ENCODE data around the gene HECTD4.
A peak's percentile ranks its signal among the peaks of the same experiment; 100 is the strongest.
"Not testable (repeated sequence)": the region's sequence is repeated elsewhere in the genome, so short reads cannot be mapped to it uniquely, and the experiment has no call there.

The HECTD4 gene

DNA sequence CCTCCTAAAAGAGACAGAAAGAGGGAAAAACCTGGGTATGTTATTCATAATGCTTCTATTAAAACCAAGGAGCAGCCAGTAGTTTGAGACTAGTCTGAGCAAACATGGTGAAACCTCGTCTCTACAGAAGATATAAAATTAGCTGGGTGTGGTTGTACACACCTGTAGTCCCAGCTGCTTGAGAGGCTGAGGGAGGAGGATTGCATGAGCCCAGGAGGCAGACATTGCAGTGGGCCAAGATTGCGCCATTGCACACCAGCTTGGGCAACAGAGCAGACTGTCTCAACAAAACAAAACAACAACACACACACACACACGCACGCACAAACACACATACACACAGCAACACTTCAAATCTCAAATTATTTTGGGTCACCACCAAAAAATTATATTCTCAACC is 27.8 kb downstream of the HECTD4 start:
- no peak for DNase-seq (ENCODE audit: low read depth)

DNA sequence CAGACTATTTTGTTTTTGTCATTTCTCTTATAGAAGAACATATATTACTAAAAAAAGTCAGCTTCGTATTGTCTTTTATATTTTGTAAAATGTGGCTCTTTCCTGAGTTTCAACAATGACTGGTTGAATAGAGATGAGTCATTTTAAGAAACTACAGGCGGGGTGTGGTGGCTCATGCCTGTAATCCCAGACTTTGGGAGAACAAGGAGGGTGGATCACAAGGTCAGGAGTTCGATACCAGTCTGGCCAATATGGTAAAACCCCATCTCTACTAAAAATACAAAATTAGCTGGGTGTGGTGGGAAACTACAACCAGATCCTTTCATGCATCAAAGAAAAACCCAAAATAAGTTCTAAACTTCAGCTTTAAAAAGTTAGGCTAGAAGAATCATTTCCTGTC is 28.8 kb downstream of the HECTD4 start:
- peak; percentile 62 for DNase-seq (ENCODE audit: low read depth)

DNA sequence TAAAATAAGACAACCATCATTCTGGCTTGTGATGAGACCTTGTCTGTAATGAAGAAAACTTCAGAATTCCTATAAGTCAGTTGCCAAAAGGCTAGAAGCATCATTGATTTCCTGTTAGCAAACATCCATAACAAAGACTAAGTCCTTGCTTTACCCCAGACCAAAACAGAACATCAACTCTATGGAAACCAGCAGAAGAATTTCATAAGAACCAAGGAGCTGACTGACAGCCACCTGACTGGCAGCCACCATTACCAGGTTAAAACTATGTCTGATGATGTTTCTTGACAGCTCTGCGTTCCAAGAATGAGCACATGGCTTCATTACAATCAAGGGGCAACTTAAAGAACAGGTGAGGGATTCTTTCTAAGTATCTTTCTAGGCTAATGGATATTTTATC is 29.3 kb downstream of the HECTD4 start:
- DNase-seq (ENCODE audit: low read depth), result no peak

DNA sequence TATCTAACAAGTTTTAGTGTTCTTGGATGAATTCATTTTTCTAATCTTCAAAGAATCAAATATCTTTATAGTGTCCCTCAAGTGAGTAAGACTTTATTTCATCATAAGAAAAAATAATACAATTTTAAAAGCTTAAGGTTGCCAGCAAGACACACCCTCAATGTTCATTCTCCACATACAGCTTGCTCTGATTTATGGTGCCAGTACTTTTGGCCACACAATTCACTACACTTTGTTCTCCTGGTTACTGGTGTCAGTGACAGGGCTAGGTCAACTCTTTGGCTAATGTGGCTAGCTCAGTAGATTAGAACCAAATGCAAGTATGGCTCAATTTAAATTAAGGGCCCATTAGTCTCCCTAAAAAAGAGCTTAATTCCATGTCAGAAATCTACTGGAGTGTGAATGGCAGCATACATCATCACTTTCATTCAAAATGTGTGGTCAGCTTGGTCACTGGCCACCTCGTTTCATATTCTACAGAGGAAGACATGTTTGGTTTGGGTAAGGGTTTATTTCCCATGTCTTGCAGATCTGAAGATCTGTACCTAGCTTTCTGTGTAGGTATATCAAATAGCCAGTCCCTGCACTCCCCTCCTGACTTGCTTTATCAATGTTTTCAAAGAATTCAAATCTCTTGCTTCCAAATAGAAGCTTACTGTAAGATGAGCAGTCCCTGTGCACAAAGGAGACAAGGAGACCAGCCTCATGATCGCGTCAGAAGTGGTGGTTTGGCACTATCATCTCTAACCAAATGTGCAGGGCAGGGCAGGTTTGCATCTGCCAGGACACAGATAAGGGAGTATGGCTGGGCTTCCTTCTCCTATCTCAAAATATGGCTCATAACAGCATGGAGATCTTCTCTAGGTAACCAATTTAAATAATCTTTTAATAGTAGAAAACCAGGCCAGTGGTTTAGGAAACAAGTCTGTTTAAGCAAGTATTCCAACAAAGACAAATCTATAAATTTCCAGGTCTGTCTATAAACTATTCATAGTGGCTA is 31.3 kb downstream of the HECTD4 start:
- no peak for DNase-seq (ENCODE audit: low read depth)

DNA sequence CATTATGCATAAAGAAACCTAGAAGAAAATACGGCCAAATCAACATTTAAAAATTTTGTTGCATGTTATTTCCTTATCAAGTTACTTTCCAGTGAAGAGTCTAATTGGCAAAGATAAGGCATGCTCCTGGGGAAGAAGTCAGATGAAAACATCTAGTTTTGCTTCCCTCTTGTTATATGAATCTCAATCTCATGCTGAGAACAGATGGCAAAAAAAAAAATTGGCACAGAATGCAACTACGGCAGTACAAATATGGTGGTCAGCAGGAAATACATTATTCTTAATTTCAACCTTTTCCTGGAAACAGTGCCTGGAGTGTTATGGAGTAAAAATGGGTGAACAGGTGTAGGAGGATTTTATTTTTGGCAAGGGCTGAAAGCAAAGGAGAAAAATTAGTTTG is 32.8 kb downstream of the HECTD4 start:
- no peak for DNase-seq (ENCODE audit: low read depth)

DNA sequence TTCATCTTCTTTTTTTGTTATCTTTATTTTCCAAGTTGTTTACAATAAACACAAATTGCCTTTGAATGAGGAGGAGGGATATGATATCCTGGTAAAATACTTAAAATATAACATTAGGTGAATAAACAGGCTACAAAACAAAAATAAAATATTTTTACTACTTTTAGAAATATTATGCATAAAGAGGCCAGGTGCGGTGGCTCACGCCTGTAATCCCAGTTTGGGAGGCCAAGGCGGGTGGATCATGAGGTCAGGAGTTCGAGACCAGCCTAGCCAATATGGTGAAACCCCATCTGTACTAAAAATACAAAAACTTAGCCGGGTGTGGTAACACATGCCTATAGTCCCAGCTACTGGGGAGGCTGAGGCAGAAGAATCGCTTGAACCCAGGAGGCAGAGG is 33.3 kb downstream of the HECTD4 start:
- not testable (repeated sequence) for DNase-seq (ENCODE audit: low read depth)

DNA sequence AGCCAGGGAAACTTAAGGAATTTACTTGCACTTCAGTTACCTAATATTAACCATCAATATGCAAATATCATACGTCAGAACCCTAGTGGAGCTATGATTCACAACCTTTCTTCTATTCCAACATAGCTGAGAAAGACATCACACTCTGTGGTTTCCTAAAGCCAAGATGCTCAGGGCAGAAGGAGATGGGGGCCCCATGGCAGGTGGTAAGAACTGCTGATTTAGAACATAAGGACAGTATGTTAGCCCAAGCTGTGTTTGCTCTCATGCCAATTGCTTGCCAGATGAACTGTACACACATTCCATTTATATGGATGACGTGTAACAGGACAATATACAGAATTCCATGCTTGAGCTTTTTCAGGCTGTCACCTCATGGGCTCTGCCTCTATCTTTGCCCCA is 34.6 kb downstream of the HECTD4 start:
- DNase-seq (ENCODE audit: low read depth), result peak; percentile 92

DNA sequence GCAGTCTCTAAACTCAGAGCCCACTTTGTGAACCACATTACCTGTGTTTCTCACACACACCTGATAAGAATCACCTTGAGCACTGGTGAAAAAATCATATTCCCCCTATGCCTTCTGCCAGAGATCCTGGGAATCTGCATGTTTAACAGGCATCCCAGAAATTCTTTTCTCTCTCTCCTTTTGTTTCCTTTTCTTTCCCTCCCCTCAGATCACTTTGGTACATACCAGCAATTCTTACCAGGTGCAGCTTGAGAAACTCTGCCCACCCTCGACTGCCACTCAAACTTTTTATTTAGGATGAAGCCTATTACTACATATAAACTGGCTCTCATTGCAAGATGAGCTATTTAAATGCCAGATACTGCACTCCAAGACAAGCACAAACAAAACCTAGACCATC is 36.0 kb downstream of the HECTD4 start:
- no peak for DNase-seq (ENCODE audit: low read depth)

DNA sequence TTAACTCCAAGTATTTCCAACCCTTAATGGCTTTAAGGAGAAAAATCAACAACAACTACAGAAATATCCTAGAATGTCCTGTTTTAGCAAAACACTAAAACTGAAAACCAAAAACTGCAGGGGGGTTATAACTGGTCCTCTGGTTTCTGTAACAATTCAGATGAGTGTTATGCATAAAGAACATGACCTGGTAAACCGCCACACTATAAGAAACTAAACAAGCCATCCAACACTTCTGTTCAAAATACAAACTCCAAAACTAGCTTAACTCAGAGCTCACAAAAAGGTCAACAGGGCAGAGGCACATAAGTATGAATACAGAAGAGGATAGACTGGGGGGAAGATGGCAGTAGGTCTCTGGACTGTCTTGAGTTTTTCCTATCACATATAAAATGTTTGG is 38.0 kb downstream of the HECTD4 start:
- DNase-seq (ENCODE audit: low read depth), result no peak

DNA sequence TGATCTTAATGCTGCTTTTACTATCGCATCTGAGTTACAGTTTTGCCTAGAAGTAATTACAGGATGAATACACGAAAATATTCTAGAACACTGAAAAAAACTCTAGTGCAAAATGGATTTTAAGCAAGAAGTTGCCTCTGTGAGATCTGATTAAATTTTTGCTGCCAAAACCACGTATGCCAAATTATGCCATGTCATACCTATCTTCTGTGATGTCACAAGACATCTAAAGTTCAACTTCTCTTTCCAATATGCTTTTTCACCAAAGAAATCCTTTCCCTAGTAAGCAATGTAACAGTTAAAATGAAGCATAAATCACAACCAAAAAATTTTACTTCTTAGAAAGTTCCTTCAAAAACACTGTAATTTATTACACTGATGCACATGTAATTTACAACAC is 39.6 kb downstream of the HECTD4 start:
- DNase-seq (ENCODE audit: low read depth), result no peak

DNA sequence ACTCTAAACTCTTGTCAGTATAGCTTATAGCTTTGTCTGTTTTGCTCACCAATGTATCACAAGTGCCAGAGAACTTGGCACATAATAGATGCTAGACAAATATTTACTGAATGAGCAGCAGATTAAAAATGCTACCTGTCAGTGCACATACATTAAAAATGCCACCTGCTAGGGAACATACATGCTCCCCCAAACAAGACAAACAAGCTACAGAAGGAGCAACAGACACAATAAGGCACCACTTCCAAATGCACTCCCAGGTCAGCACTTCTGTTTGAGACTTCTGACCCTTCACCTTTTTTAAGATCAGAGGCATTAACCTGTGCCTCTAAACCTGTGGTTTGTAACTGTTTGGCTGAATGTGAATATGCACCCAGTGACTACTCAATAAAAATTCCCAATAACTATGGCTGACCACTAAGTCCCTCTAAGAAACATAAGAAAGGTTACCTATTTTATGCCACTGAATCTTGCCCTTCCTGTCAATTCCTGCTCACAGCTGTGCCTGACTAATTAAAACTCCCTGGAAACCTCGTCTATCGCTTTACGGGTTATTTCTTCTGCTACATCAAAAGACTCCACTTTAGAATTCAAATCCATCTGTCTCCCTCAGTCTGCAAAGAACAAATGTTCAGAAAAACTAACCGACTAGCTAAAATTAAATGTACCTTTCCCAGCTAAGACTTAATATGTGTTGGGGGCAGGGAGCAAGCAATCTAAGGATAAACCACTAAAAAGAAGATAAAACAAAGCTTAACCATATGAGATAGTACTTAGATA is 41.0 kb downstream of the HECTD4 start:
- DNase-seq (ENCODE audit: low read depth), result no peak

DNA sequence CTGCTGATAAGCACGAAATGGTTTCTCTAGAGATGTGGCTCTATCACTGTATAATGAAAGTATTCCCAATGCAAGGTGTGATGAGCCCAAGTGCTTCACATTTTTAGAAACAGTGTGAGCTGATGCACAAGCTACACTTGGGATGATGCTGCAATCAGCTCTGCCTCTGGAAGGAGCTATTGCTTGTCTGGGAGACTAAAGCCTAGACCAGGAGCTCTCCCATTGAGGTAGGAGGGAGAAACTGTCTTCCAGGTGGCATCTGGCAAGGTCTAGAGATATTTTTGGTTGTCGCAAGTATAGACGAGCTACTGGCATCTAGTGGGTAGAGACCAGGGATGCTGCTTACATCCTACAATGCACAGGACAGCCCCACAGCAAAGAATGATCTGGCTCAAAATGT is 42.0 kb downstream of the HECTD4 start:
- DNase-seq (ENCODE audit: low read depth), result no peak

DNA sequence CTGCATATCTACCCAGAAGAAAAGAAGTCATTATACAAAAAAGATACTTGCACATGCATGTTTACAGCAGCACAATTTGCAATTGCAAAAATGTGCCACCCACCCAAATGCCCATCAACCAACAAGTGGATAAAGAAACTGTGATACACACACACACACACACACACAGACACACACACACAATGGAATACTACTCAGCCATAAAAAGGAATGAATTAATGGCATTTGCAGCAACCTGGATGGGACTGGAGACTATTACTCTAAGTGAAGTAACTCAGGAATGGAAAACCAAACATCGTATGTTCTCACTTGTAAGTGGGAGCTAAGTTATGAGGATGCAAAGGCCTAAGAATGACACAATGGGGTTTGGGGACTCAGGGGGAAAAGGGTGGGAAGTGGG is 47.2 kb downstream of the HECTD4 start:
- not testable (repeated sequence) for DNase-seq (ENCODE audit: low read depth)

DNA sequence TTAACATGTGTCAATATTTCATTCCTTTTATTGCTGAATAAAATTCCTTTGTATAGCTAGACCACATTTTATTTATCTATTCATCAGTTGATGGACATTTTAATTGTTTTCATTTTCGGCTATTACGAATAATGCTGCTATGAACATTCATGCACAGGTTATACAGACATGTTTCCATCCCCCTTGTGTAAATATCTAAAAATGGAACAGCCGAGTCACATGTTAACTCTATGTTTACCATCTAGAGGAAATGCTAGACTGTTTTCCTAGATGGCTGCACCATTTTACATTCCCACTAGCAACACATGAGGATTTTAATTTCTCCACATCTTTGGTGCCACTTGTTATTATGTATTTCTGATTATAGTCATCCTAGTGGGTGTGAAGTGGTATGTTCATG is 49.2 kb downstream of the HECTD4 start:
- DNase-seq (ENCODE audit: low read depth), result no peak

DNA sequence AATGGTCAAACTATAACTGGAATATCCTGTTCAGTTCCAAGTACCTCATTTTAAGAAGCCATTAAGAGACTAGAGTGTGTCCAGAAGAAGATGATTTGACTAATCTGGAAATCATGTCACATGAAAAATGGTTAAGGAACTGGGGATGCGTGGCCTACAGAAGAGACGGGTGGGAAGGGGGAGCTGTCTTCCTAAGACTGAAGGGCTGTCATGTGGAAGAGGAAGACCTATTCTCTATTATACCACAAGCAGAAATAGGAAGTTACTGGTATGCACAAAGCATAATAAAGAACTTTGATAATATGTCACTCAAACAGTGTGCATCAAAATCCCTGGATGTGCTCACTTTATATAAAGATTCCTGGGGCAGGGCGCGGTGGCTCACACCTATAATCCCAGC is 50.3 kb downstream of the HECTD4 start:
- no peak for DNase-seq (ENCODE audit: low read depth)

DNA sequence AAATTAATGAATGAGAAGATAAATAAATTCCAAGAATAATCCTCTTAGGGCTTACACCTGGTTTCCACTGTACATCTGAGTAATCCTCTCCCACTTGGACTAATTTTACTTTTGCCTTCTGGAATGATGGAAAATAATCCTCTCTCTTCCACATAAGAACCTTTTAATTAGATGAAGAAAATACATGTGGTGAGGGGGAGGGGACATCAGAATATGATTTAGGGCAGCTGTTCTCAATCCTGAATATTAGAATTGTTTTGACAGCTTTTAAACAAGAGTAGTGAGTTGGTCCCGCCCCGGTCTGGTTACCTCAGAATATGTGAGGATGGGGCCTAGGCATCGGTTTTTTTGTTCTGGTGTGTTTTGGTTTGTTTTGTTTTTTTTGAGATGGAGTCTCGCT is 51.5 kb downstream of the HECTD4 start:
- DNase-seq (ENCODE audit: low read depth), result no peak

DNA sequence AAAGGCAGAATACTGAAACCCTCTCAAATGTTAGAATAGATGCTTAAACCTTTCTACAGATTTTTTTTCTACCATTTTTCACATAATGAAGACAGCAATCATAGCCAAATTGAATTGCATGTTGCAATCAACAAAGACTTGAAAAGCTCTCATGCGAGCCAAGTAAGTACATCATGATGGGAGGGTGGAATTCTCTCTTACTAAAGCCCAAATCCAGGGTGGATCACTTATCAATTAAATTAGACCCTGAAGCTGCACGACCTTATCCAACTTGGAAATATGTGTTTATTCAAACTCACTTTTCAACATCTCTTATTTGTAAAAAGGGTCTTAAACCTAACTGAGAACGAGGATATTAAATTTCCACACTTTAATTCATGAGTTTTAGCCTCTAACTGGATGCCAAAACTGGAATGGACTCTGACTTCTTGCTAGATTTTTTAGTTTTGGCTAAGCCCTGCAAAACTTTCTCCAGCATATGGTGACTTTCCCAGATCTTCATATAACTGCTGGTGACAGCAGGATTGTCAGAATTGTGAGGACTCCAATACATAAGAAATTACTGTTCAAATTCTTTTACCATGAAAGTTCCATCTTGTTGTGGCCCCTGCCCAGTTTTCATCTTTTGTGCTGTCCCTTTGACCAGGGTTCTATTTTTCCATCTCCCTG is 53.6 kb downstream of the HECTD4 start:
- no peak for DNase-seq (ENCODE audit: low read depth)

DNA sequence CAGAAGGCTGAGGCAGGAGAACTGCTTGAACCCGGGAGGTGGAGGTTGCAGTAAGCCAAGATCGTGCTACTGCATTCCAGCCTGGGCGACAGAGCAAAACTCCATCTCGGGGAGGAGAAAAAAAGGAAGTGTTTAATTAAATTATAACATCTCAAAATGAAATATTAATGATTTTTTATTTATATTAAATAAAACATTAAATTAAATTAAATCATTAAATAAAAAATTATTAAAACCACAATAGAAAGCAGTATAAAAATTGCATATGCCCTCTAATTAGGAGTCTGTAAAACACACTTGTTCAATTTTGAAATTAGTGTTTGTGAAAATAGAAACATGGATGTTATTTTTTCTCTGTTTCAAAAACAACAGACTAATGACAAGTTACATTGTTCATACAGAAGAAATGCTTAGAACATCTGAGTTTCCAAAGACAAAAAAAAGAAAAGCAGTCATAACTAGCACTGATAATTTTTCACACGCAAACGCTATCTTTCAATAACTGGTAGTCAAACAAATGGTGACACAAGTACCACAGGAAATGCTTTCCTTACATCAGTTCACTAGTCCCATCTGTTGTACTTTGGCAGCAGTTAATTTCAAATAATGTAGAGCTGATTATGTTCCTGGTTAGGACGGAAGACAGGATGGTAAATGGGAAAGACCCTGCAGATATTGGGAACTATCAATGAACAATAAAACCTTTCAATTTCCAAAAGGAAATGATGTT is 54.9 kb downstream of the HECTD4 start:
- no peak for DNase-seq (ENCODE audit: low read depth)

DNA sequence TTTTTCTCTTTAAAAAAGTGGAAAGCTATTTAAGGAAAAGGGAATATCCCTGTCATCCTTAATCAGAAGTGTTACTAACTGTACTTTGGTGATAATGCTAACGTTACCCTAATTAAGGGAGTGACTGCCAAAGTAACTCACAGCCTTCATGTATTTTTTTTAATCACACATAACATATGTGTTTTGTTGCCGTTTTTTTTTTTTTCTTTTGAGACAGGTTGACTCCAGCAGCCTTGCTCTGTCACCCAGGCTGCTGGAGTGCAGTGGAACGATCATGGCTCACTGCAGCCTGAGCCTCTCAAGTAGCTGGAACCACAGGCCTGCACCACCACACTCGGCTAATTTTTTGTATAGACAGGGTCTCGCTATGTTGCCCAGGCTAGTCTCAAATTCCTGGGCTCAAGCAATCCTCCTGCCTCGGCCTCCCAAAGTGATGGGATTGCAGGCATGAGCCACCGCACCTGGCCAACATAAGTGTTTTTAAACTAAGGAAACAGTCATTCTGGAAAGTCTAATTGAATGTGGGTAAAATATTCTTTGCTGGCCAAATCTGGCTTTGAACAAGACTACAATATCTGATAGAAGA is 56.5 kb downstream of the HECTD4 start:
- no peak for DNase-seq (ENCODE audit: low read depth)

DNA sequence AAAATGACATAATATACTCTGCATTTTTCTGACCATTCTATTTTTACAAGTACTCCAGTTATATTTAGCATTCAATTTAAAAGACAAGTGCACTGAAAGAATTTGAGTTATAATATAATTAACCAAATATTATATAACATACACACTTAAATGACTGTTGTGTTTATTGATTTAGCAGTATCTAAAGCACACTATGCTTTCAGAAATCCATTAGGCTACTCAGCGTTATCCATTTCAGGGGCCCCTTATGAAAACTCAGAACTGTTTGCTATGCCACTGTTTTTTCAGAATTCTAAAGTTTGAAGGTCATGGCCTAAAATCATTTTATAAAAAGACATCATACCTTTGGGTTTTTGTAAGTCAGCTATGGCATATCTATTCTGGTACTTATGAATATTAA is 57.1 kb downstream of the HECTD4 start:
- DNase-seq (ENCODE audit: low read depth), result no peak

DNA sequence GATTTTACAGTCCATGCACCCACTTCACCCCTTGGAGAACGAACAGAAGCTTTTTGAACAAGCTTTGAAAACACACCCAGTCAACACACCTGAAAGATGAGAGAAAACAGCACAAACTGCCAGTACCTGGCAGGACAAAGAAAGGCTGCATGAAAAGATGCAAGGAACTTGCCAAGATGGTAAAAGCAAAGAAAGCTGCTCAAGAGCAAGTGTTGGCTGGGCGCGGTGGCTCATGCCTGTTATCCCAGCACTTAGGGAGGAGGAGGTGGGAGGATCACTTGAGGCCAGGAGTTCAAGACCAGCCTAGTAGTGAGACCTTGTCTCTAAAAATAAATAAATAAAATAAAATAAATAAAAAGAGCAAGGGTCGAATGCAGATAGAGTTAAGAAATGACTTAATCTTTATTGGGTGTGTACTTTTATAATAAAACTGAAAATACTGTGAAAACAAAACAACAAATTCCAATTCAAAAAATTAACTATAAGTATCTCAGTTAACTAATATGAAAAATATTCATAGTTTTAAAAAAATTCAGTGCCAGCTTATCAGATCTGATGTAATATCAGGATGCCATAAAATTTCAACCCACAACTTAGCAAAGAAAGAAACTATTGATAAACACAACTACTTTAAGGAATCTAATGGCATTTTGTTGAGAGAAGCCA is 59.2 kb downstream of the HECTD4 start:
- DNase-seq (ENCODE audit: low read depth), result no peak
